Retinal pigment epithelial cell (primary cell): ENCODE results near the gene SLC12A5.

Experiments used
- DNase-seq: peaks from one replicate; pipeline ENCODE4 v3.0.0-alpha.2; 2010; ENCODE audit warnings: low read depth
- H3K4me3 ChIP-seq: 2 replicates; pipeline ENCODE4 v1.5.1; 2011; ENCODE audit warnings: mild to moderate bottlenecking, low read length, control low read depth, moderate library complexity
- TF ChIP-seq, protein P1 (sequence below): conservative IDR thresholded peaks from 2 replicates; pipeline ENCODE4 v1.5.1; 2011; ENCODE audit warnings: low read depth, low read length, control low read depth, inconsistent platforms

Gene SLC12A5

DNA sequence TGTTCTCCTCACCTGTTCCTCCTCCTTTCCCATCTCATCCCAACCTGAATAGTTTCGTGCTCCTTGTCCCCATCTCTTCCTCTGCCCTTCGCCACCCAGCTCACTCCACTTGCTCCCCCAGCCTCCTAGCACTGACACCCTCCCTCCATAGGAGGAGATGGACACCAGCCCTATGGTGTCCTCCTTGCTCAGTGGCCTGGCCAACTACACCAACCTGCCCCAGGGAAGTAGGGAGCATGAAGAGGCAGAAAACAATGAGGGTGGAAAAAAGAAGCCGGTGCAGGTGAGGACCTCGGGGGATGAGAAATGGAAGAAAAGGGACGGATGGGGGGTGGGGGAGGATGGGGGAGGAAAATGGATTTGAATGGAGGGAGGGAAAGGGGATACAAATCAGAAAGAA lies 6.2 kb downstream of the SLC12A5 start:
- H3K4me3 ChIP-seq: no peak overlapping the region
- no peak for DNase-seq
- TF ChIP-seq, protein P1, sequence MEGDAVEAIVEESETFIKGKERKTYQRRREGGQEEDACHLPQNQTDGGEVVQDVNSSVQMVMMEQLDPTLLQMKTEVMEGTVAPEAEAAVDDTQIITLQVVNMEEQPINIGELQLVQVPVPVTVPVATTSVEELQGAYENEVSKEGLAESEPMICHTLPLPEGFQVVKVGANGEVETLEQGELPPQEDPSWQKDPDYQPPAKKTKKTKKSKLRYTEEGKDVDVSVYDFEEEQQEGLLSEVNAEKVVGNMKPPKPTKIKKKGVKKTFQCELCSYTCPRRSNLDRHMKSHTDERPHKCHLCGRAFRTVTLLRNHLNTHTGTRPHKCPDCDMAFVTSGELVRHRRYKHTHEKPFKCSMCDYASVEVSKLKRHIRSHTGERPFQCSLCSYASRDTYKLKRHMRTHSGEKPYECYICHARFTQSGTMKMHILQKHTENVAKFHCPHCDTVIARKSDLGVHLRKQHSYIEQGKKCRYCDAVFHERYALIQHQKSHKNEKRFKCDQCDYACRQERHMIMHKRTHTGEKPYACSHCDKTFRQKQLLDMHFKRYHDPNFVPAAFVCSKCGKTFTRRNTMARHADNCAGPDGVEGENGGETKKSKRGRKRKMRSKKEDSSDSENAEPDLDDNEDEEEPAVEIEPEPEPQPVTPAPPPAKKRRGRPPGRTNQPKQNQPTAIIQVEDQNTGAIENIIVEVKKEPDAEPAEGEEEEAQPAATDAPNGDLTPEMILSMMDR: no peak

DNA sequence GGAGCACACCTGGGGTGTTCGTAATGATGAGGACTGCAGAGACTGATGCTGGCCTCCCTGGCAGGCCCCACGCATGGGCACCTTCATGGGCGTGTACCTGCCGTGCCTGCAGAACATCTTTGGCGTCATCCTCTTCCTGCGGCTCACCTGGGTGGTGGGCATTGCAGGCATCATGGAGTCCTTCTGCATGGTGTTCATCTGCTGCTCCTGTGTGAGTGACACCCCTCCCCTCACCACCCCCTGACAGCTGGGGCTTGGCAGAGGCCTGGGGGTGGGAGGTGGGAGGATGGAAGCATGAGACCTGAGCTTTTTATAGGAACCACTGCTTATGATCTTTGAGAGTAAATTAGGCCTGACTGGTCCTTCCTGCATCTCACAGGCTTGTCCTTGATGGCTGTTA lies 6.7 kb downstream of the SLC12A5 start:
- no peak overlapping the region for H3K4me3 ChIP-seq
- DNase-seq: no peak
- TF ChIP-seq, protein P1: no peak

DNA sequence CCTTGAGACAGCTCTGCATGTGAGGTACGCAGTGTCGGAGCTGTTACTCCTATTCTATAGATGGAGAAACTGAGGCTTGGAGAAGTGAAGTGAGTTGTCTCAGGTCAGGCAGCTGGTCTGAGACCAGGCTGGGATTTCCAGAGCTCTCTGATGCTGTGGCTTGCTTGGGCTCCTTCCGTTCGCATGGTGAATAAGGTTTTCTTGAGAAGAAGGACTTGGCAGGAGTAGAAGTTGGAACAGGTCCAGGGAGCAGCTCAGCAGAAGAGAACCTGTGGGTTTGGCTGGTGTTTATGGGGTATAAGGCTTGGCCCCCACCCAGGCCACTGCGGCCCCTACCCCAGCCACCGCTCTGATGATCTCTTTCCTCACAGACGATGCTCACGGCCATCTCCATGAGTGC lies 7.4 kb downstream of the SLC12A5 start:
- TF ChIP-seq, protein P1: no peak
- no peak overlapping the region for H3K4me3 ChIP-seq
- no peak for DNase-seq

DNA sequence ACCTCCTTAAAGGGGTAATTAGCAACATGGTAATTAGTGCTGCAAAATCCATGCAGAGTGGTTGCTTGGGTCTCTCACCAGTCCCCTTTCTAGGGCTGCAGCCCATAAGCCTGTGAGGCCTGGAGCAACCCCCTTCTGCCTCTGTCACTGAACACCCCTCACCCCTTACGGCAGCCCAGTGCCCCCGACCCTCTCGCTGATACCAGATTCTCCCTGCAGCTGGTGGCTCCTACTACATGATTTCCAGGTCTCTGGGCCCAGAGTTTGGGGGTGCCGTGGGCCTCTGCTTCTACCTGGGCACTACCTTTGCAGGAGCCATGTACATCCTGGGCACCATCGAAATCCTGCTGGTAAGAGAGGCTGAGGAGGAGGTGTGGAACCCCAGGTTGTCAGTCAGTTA lies 8.0 kb downstream of the SLC12A5 start:
- no peak overlapping the region for H3K4me3 ChIP-seq
- no peak for DNase-seq
- TF ChIP-seq, protein P1: no peak

DNA sequence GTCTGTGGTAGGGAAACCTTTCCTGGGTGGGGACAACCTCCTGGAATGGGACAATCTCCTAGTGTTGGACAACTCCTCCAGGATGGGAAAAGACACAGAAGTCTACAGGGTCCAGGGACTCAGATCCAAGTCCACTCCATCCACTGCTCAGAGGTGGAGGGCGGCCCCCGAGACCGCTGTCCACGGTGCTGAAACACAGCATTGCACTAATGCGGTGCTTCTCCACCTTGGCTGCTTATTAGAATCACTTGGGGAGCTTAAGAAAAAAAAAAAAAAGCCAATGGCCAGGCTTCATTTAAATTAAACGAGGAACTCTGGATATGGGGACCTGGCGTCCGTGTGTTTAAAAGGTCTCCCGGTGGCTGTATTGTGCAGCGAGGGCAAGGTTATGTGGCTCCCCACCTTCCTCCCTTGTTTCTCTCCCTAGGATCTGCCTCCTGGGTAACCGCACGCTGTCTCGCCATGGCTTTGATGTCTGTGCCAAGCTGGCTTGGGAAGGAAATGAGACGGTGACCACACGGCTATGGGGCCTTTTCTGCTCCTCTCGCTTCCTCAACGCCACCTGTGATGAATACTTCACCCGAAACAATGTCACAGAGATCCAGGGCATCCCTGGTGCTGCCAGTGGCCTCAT lies 12.0 kb downstream of the SLC12A5 start:
- no peak overlapping the region for H3K4me3 ChIP-seq
- TF ChIP-seq, protein P1: no peak
- no peak for DNase-seq

DNA sequence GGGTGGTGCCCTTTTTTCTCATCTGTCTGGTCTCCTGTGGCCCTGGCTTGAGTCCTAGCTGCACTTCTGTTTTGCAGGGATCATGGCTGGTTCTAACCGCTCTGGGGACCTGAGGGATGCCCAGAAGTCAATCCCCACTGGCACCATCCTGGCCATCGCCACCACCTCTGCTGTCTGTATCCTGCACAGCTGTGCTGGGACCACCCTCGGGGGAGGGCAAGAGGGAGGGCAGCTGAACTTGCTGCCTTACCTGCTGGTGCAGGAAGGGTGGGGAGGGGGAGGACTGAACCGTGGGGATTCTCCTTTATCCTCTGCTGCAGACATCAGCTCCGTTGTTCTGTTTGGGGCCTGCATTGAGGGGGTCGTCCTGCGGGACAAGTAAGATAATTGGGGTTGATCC lies 14.5 kb downstream of the SLC12A5 start:
- DNase-seq: no peak
- TF ChIP-seq, protein P1: no peak
- H3K4me3 ChIP-seq: no peak overlapping the region

DNA sequence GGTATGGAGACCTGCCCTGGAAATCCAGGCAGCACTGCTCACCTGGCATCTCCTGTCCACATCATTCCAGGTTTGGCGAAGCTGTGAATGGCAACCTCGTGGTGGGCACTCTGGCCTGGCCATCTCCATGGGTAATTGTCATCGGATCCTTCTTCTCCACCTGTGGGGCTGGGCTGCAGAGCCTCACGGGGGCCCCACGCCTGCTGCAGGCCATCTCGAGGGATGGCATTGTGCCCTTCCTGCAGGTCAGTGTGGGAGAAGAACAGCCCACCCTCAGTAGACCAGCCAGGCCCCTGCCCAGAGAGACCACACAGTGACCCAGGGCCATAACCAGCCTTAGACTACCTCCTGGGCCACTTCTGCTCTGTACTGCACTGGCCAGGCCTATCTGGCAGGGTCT lies 15.9 kb downstream of the SLC12A5 start:
- no peak overlapping the region for H3K4me3 ChIP-seq
- TF ChIP-seq, protein P1: no peak
- no peak for DNase-seq
